Caco-2 (cell line): ENCODE data around the gene TRAM2. TPM values are rescaled to one million over a fixed set of nuclear protein-coding genes. Genes with fewer than 3 reads are reported as not detected.
A peak's percentile ranks its signal among the peaks of the same experiment; 100 is the strongest.

Source experiments
- BruUV-seq: library from RNA; stranded (reverse); fragments of 400-500 nt; replicated peaks from 2 replicates; lab custom pipeline; 2021; lab: Mats Ljungman, UMichigan
- CTCF ChIA-PET: fragments of 300-600 bp; sonication (Branson Sonifier 250); formaldehyde crosslinking; loops from one replicate; lab custom pipeline; 2022; ENCODE audit warnings: antibody characterized with exemption; lab: Charles Lee
- POLR2A ChIA-PET: fragments of 300-600 bp; sonication (Branson Sonifier 250); formaldehyde crosslinking; loops from one replicate; lab custom pipeline; 2022; ENCODE audit warnings: antibody characterized with exemption; lab: Charles Lee
- DNase-seq, 2 experiments: peaks; one replicate each; pipeline versions ENCODE4 v3.0.0 to v3.0.0-alpha.2; 2020 to 2022
- H3K27me3 ChIP-seq: replicated peaks from 2 replicates; pipeline ENCODE4 v1.6.0; 2011; ENCODE audit warnings: low read length; ENCODE audit not compliant: control insufficient read depth, insufficient read depth
- H3K36me3 ChIP-seq: 2 replicates; pipeline ENCODE4 v1.5.1; 2011; ENCODE audit warnings: low read length; ENCODE audit not compliant: control insufficient read depth, insufficient read depth
- H3K4me1 ChIP-seq: fragments of 250-450 bp; sonication (Bioruptor Pico); 2 replicates; pipeline ENCODE4 v1.5.1; 2020; ENCODE audit warnings: mild to moderate bottlenecking
- H3K4me3 ChIP-seq: 2 replicates; pipeline ENCODE4 v1.5.1; 2011; ENCODE audit warnings: low read depth, mild to moderate bottlenecking, control low read depth, low read length
- H3K9me3 ChIP-seq: fragments of 250-450 bp; sonication (Bioruptor Pico); 2 replicates; pipeline ENCODE4 v1.5.1; 2020; ENCODE audit warnings: mild to moderate bottlenecking, moderate library complexity
- H3K27ac Mint-ChIP-seq: one replicate; pipeline ENCODE4 v1.8.0; 2022; ENCODE audit warnings: mixed read lengths; ENCODE audit not compliant: unreplicated experiment
- H3K27me3 Mint-ChIP-seq: one replicate; pipeline ENCODE4 v1.8.0; 2022; ENCODE audit warnings: mixed read lengths; ENCODE audit not compliant: insufficient read depth, unreplicated experiment
- H3K36me3 Mint-ChIP-seq: one replicate; pipeline ENCODE4 v1.8.0; 2022; ENCODE audit warnings: mild to moderate bottlenecking, mixed read lengths; ENCODE audit not compliant: insufficient read depth, unreplicated experiment
- H3K4me1 Mint-ChIP-seq: one replicate; pipeline ENCODE4 v1.8.0; 2022; ENCODE audit warnings: low read depth, mixed read lengths; ENCODE audit not compliant: unreplicated experiment
- H3K4me3 Mint-ChIP-seq: one replicate; pipeline ENCODE4 v1.8.0; 2022; ENCODE audit warnings: mild to moderate bottlenecking, moderate library complexity, mixed read lengths; ENCODE audit not compliant: unreplicated experiment
- H3K9me3 Mint-ChIP-seq: one replicate; pipeline ENCODE4 v1.8.0; 2022; ENCODE audit warnings: mixed read lengths; ENCODE audit not compliant: unreplicated experiment
- CTCF ChIP-seq, 2 experiments: fragments of 200-600 bp in 1 of 2; IDR thresholded peaks; 1 replicate in 1 of 2; 2 replicates in 1 of 2; pipeline versions ENCODE4 v1.5.1 to v1.8.0; 2011 to 2022; ENCODE audit warnings: antibody characterized with exemption in 1 of 2, control low read depth in 1 of 2, inconsistent platforms in 1 of 2, low read depth in 1 of 2, low read length in 1 of 2, mild to moderate bottlenecking in 1 of 2, moderate library complexity in 1 of 2; ENCODE audit not compliant: insufficient read depth in 1 of 2, severe bottlenecking in 1 of 2, unreplicated experiment in 1 of 2
- intact Hi-C: fragments of 100-400 bp; cut with micrococcal nuclease; formaldehyde crosslinking; loops from one replicate; pipeline ENCODE4 v1.10.0; 2022; ENCODE audit not compliant: unreplicated experiment
- total RNA-seq: library from RNA; stranded (reverse); gene quantifications from 2 replicates; pipeline ENCODE4 v1.2.3, GENCODE V29; 2022

The TRAM2 gene
- total RNA-seq, 1 experiment from 2014 or later: 71.6 TPM

- Mint-ChIP-seq H3K27me3 (no peaks in the 10 kb centered on the region), H3K4me1 (peaks cover 48% of the 10 kb centered on the region), H3K9me3 (no peaks in the 10 kb centered on the region), H3K27ac (no peak overlapping the region), H3K36me3 (no peaks in the 10 kb centered on the region), H3K4me3 (no peak overlapping the region)
- no TSS peak for BruUV-seq
- no peak for TF ChIP-seq CTCF (IDR thresholded peaks at IDR 0.05; ENCODE audit: insufficient read depth in 1 of 2, low read depth in 1 of 2, low read length in 1 of 2, severe bottlenecking in 1 of 2, unreplicated experiment in 1 of 2)
- Histone ChIP-seq H3K4me1 (peaks cover 40% of the 10 kb centered on the region), H3K4me3 (no peak overlapping the region), H3K36me3 (no peaks in the 10 kb centered on the region), H3K9me3 (no peaks in the 10 kb centered on the region), H3K27me3 (no peaks in the 10 kb centered on the region)
- DNase-seq: no peak
- ChIA-PET CTCF (no interaction called here), POLR2A (no interaction called here)
- intact Hi-C loops: no loop called here
Observed at GRCh38 chr6:52546678-52547077, 30.2 kb downstream of the TRAM2 start.

GRCh38 chr6:52546192-52546591, 30.7 kb downstream of the TRAM2 start:
- no peak for TF ChIP-seq CTCF (IDR thresholded peaks at IDR 0.05; ENCODE audit: insufficient read depth in 1 of 2, low read depth in 1 of 2, low read length in 1 of 2, severe bottlenecking in 1 of 2, unreplicated experiment in 1 of 2)
- Mint-ChIP-seq H3K4me1 (peaks cover 43% of the 10 kb centered on the region), H3K9me3 (no peaks in the 10 kb centered on the region), H3K4me3 (no peak overlapping the region), H3K27me3 (no peaks in the 10 kb centered on the region), H3K27ac (peak overlapping the region; percentile 39), H3K36me3 (no peaks in the 10 kb centered on the region)
- ChIA-PET POLR2A (no interaction called here), CTCF (no interaction called here)
- Histone ChIP-seq H3K4me3 (no peak overlapping the region), H3K27me3 (no peaks in the 10 kb centered on the region), H3K36me3 (no peaks in the 10 kb centered on the region), H3K4me1 (peaks cover 35% of the 10 kb centered on the region), H3K9me3 (no peaks in the 10 kb centered on the region)
- DNase-seq: no peak
- intact Hi-C loops: no loop called here
- no TSS peak for BruUV-seq

- no TSS peak for BruUV-seq
- POLR2A ChIA-PET: no interaction called here
- Histone ChIP-seq H3K36me3 (no peaks in the 10 kb centered on the region), H3K9me3 (no peaks in the 10 kb centered on the region), H3K4me3 (no peak overlapping the region), H3K4me1 (peaks cover 29% of the 10 kb centered on the region), H3K27me3 (no peaks in the 10 kb centered on the region)
- Mint-ChIP-seq H3K36me3 (peaks cover 5% of the 10 kb centered on the region), H3K4me3 (no peak overlapping the region), H3K27me3 (no peaks in the 10 kb centered on the region), H3K4me1 (peaks cover 40% of the 10 kb centered on the region), H3K27ac (peak overlapping the region; percentile 39), H3K9me3 (no peaks in the 10 kb centered on the region)
- no peak for TF ChIP-seq CTCF (IDR thresholded peaks at IDR 0.05; ENCODE audit: insufficient read depth in 1 of 2, low read depth in 1 of 2, low read length in 1 of 2, severe bottlenecking in 1 of 2, unreplicated experiment in 1 of 2)
- CTCF ChIA-PET: no interaction called here
- intact Hi-C loops: no loop called here
- no peak for DNase-seq
Observed at GRCh38 chr6:52545406-52546119, 31.3 kb downstream of the TRAM2 start.
